Measurements from ENCODE around the gene CPEB4. TPM values are rescaled to one million over a fixed set of nuclear protein-coding genes. Genes with fewer than 3 reads are reported as not detected.

Gene CPEB4
- total RNA-seq, 2 donors from 2014 or later = 9.4 to 11.3 TPM

GRCh38 chr5:173888473-173889131, 453 bp downstream of the CPEB4 start:
- Histone ChIP-seq H3K4me1 (ENCODE audit: control insufficient read depth, insufficient read depth, low read length) (no peaks in the 10 kb centered on the region), H3K9me3 (ENCODE audit: control insufficient read depth, low read length) (no peaks in the 10 kb centered on the region), H3K27me3 (ENCODE audit: control insufficient read depth, insufficient read depth, low read length, poor library complexity, severe bottlenecking) (no peaks in the 10 kb centered on the region), H3K4me3 (ENCODE audit: low read length) (peak overlapping the region; percentile 88), H3K36me3 (ENCODE audit: control insufficient read depth, insufficient read depth, low read length) (no peaks in the 10 kb centered on the region), H3K27ac (ENCODE audit: low read depth, low read length) (no peak overlapping the region), H3K9ac (ENCODE audit: extremely low read depth, low read length, poor library complexity, severe bottlenecking) (peak overlapping the region; percentile 49)
- Mint-ChIP-seq H3K9me3 (no peaks in the 10 kb centered on the region), H3K27me3 (ENCODE audit: insufficient read depth) (no peaks in the 10 kb centered on the region), H3K27ac (peak overlapping the region; percentile 100), H3K4me3 (peak overlapping the region; percentile 93), H3K4me1 (peaks cover 36% of the 10 kb centered on the region), H3K36me3 (ENCODE audit: low read depth) (no peaks in the 10 kb centered on the region)
- no peak for TF ChIP-seq CTCF (conservative IDR thresholded peaks at IDR 0.05)
- 1 to 2% methylated on average over 14 to 37 of the region's 37 CpGs for WGBS, 2 experiments (ENCODE audit: insufficient coverage in 1 of 2, insufficient read length in 1 of 2)
- peak; percentile 64 for DNase-seq

DNA sequence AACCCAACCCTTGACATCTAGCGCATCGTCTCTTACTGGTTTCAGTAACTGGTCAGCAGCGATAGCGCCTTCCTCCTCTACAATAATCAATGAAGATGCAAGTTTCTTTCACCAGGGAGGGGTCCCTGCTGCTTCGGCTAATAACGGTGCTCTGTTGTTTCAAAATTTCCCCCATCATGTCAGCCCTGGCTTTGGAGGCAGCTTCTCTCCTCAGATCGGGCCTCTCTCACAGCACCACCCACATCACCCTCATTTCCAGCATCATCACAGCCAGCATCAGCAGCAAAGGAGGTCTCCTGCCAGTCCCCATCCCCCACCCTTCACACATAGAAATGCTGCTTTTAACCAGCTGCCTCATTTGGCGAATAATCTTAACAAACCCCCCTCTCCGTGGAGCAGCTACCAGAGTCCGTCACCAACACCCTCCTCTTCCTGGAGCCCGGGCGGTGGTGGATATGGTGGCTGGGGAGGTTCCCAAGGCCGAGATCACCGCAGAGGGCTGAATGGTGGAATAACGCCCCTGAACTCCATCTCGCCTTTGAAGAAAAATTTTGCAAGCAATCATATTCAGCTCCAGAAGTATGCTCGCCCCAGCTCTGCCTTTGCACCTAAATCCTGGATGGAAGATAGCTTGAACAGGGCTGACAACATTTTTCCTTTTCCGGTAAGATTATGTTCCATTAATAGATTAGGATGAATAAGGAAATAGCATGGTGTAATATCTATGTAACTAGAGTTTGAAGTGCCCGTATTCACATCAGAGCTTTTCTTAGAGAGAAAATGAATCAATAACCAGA, 2.2 kb downstream of the CPEB4 start:
- Histone ChIP-seq H3K27me3 (ENCODE audit: control insufficient read depth, insufficient read depth, low read length, poor library complexity, severe bottlenecking) (no peaks in the 10 kb centered on the region), H3K36me3 (ENCODE audit: control insufficient read depth, insufficient read depth, low read length) (no peaks in the 10 kb centered on the region), H3K4me1 (ENCODE audit: control insufficient read depth, insufficient read depth, low read length) (no peaks in the 10 kb centered on the region), H3K9ac (ENCODE audit: extremely low read depth, low read length, poor library complexity, severe bottlenecking) (peak overlapping the region; percentile 24), H3K27ac (ENCODE audit: low read depth, low read length) (no peak overlapping the region), H3K4me3 (ENCODE audit: low read length) (peak overlapping the region; percentile 88), H3K9me3 (ENCODE audit: control insufficient read depth, low read length) (no peaks in the 10 kb centered on the region)
- peak; percentile 74 for DNase-seq
- Mint-ChIP-seq H3K9me3 (no peaks in the 10 kb centered on the region), H3K27ac (peak overlapping the region; percentile 9), H3K4me1 (peaks cover 29% of the 10 kb centered on the region), H3K4me3 (peak overlapping the region; percentile 93), H3K27me3 (ENCODE audit: insufficient read depth) (no peaks in the 10 kb centered on the region), H3K36me3 (ENCODE audit: low read depth) (no peaks in the 10 kb centered on the region)
- WGBS, 2 experiments (ENCODE audit: insufficient coverage in 1 of 2, insufficient read length in 1 of 2) = 57 to 68% methylated on average over 10 to 19 of the region's 19 CpGs
- no peak for TF ChIP-seq CTCF (conservative IDR thresholded peaks at IDR 0.05)

GRCh38 chr5:173891308-173892116, 3.4 kb downstream of the CPEB4 start:
- Mint-ChIP-seq H3K9me3 (no peaks in the 10 kb centered on the region), H3K27me3 (ENCODE audit: insufficient read depth) (no peaks in the 10 kb centered on the region), H3K4me1 (peaks cover 24% of the 10 kb centered on the region), H3K27ac (no peak overlapping the region), H3K4me3 (peak overlapping the region; percentile 93), H3K36me3 (ENCODE audit: low read depth) (no peaks in the 10 kb centered on the region)
- no peaks in the 10 kb centered on the region for H3K36me3 ChIP-seq (ENCODE audit: control insufficient read depth, insufficient read depth, low read length)
- WGBS, 2 experiments (ENCODE audit: insufficient coverage in 1 of 2, insufficient read length in 1 of 2) = 79 to 88% methylated on average over 3 of the region's 3 CpGs
- no peaks in the 10 kb centered on the region for H3K27me3 ChIP-seq (ENCODE audit: control insufficient read depth, insufficient read depth, low read length, poor library complexity, severe bottlenecking)
- H3K9ac ChIP-seq (ENCODE audit: extremely low read depth, low read length, poor library complexity, severe bottlenecking) = no peak overlapping the region
- H3K4me1 ChIP-seq (ENCODE audit: control insufficient read depth, insufficient read depth, low read length) = no peaks in the 10 kb centered on the region
- H3K9me3 ChIP-seq (ENCODE audit: control insufficient read depth, low read length) = no peaks in the 10 kb centered on the region
- DNase-seq = no peak
- no peak for TF ChIP-seq CTCF (conservative IDR thresholded peaks at IDR 0.05)
- peak overlapping the region; percentile 88 for H3K4me3 ChIP-seq (ENCODE audit: low read length)
- H3K27ac ChIP-seq (ENCODE audit: low read depth, low read length) = no peak overlapping the region

Data from endodermal cell (in vitro differentiated cells).